PC-9 (cell line): ENCODE data around the gene DHX58. TPM values are rescaled to one million over a fixed set of nuclear protein-coding genes. Genes with fewer than 3 reads are reported as not detected.

ENCODE experiments used
- BruUV-seq: library from RNA; stranded (reverse); fragments of 400-500 nt; replicated peaks from 2 replicates; lab custom pipeline; 2021; lab: Mats Ljungman, UMichigan
- CTCF ChIA-PET: fragments of 300-600 bp; sonication (Branson Sonifier 250); formaldehyde crosslinking; loops from one replicate; lab custom pipeline; 2022; ENCODE audit warnings: antibody characterized with exemption; lab: Charles Lee
- POLR2A ChIA-PET: fragments of 300-600 bp; sonication (Branson Sonifier 250); formaldehyde crosslinking; loops from one replicate; lab custom pipeline; 2022; ENCODE audit warnings: antibody characterized with exemption; ENCODE audit not compliant: unreplicated experiment; lab: Charles Lee
- DNase-seq, 2 experiments: peaks; one replicate each; pipeline versions ENCODE4 v3.0.0 to v3.0.0-alpha.2; 2015 to 2022; ENCODE audit warnings: mixed read lengths in 1 of 2
- H2AFZ ChIP-seq: fragments of 200-600 bp; sonication (generic); 2 replicates; pipeline ENCODE4 v1.8.1; 2017; ENCODE audit warnings: antibody characterized with exemption
- H3F3A ChIP-seq: fragments of 200-600 bp; sonication (generic); 2 replicates; pipeline ENCODE4 v1.8.1; 2017; ENCODE audit warnings: antibody characterized with exemption, mild to moderate bottlenecking, low read depth; ENCODE audit not compliant: insufficient read depth
- H3K27ac ChIP-seq: fragments of 200-600 bp; sonication (generic); 2 replicates; pipeline ENCODE4 v1.6.1; 2016; ENCODE audit warnings: mixed run types
- H3K27me3 ChIP-seq: fragments of 200-600 bp; sonication (generic); 2 replicates; pipeline ENCODE4 v1.6.1; 2016; ENCODE audit warnings: low read depth, mixed run types; ENCODE audit not compliant: insufficient read depth
- H3K36me3 ChIP-seq: fragments of 200-600 bp; sonication (generic); 2 replicates; pipeline ENCODE4 v1.6.1; 2016; ENCODE audit warnings: low read depth, mixed run types
- H3K4me1 ChIP-seq: fragments of 200-600 bp; sonication (generic); replicated peaks from 2 replicates; pipeline ENCODE4 v1.6.1; 2016; ENCODE audit warnings: mixed run types; ENCODE audit not compliant: insufficient read depth
- H3K4me2 ChIP-seq: fragments of 200-600 bp; sonication (generic); 2 replicates; pipeline ENCODE4 v1.6.1; 2017; ENCODE audit warnings: mixed run types
- H3K4me3 ChIP-seq: fragments of 200-600 bp; sonication (generic); 2 replicates; pipeline ENCODE4 v1.6.1; 2016; ENCODE audit warnings: mixed run types
- H3K79me2 ChIP-seq: fragments of 200-600 bp; sonication (generic); 2 replicates; pipeline ENCODE4 v1.6.1; 2017; ENCODE audit warnings: low read depth, mixed run types
- H3K9me2 ChIP-seq: fragments of 200-600 bp; sonication (generic); 2 replicates; pipeline ENCODE4 v1.8.1; 2017; ENCODE audit warnings: mild to moderate bottlenecking; ENCODE audit not compliant: insufficient read depth
- H3K9me3 ChIP-seq: fragments of 200-600 bp; sonication (generic); 2 replicates; pipeline ENCODE4 v1.8.1; 2016; ENCODE audit warnings: low read depth; ENCODE audit not compliant: insufficient read depth
- H4K20me1 ChIP-seq: fragments of 200-600 bp; sonication (generic); 2 replicates; pipeline ENCODE4 v1.8.1; 2017; ENCODE audit not compliant: insufficient read depth
- EZH2 ChIP-seq: fragments of 200-600 bp; sonication (generic); IDR thresholded peaks from 2 replicates; pipeline ENCODE4 v1.8.0; 2017; ENCODE audit warnings: antibody characterized with exemption, low read depth
- intact Hi-C: fragments of 100-400 bp; cut with micrococcal nuclease; formaldehyde crosslinking; loops from one replicate; pipeline ENCODE4 v1.10.0; 2022; ENCODE audit not compliant: unreplicated experiment
- total RNA-seq: library from RNA; stranded (reverse); gene quantifications from 2 replicates; pipeline ENCODE4 v1.2.3, GENCODE V29; 2021
- TF ChIP-seq, protein P1 (sequence below): fragments of 200-600 bp; sonication (generic); conservative IDR thresholded peaks from 2 replicates; pipeline ENCODE4 v1.6.1; 2017; ENCODE audit warnings: mixed run types, antibody characterized with exemption, mild to moderate bottlenecking, moderate library complexity

DHX58 gene
- total RNA-seq, 1 experiment from 2014 or later: 17.9 TPM

DNA sequence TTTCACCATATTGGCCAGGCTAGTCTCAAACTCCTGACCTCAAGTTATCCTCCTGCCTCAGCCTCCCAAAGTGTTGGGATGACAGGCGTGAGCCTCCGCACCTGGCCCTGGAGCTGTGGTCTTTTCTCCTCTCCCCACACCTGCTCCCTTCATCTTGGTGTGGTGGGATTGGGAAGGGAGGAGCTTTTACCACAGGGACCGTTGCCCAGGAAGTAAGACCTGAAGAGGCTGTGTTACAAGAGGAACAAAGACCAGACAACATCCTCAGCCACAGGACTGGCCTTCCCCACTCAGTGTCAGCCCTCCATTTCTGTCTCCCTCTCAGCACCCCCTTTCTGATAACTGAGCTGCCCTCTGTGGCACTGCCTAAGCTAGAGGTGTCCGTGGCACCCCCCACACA is 52.7 kb downstream of the DHX58 start:
- Histone ChIP-seq H3K27me3 (0 out of 2 replicates have a peak, but pooled peaks cover 6% of the 10 kb centered on the region), H3K4me2 (no peak overlapping the region), H3K9me3 (no peaks in the 10 kb centered on the region), H3K4me1 (no peaks in the 10 kb centered on the region), H3K27ac (no peak overlapping the region), H2AFZ (no peak overlapping the region), H3F3A (no peaks in the 10 kb centered on the region), H4K20me1 (no peaks in the 10 kb centered on the region), H3K36me3 (no peaks in the 10 kb centered on the region), H3K4me3 (no peak overlapping the region), H3K9me2 (no peaks in the 10 kb centered on the region), H3K79me2 (no peaks in the 10 kb centered on the region)
- DNase-seq: no peak
- POLR2A ChIA-PET: no interaction called here
- CTCF ChIA-PET: no interaction called here
- no peak for TF ChIP-seq EZH2
- TF ChIP-seq, protein P1, sequence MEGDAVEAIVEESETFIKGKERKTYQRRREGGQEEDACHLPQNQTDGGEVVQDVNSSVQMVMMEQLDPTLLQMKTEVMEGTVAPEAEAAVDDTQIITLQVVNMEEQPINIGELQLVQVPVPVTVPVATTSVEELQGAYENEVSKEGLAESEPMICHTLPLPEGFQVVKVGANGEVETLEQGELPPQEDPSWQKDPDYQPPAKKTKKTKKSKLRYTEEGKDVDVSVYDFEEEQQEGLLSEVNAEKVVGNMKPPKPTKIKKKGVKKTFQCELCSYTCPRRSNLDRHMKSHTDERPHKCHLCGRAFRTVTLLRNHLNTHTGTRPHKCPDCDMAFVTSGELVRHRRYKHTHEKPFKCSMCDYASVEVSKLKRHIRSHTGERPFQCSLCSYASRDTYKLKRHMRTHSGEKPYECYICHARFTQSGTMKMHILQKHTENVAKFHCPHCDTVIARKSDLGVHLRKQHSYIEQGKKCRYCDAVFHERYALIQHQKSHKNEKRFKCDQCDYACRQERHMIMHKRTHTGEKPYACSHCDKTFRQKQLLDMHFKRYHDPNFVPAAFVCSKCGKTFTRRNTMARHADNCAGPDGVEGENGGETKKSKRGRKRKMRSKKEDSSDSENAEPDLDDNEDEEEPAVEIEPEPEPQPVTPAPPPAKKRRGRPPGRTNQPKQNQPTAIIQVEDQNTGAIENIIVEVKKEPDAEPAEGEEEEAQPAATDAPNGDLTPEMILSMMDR: no peak
- BruUV-seq: no TSS peak
- intact Hi-C loops: no loop called here

DNA sequence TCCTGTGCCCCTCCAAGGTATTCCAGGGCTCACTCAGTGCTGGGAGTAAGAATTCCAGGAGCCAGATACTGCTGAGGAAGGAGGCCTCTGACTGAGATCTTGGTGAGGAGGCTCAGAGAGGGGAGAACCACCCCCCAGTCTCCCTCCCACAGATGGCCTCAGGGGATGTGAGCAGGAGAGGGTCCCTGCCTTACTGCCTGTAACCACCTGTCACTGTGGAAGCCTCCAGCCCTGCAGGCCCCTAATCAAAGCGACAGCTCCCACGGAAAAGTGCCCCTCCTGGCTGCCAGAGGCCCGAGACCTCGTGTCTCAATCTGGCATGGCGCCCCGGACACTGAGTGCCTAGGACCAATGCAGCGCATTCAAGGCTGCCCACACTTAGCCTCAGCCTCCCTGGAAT is 54.5 kb downstream of the DHX58 start:
- Histone ChIP-seq H3K4me2 (no peak overlapping the region), H3K9me2 (no peaks in the 10 kb centered on the region), H3K36me3 (no peaks in the 10 kb centered on the region), H3F3A (no peaks in the 10 kb centered on the region), H3K9me3 (no peaks in the 10 kb centered on the region), H2AFZ (no peak overlapping the region), H3K79me2 (no peaks in the 10 kb centered on the region), H3K4me3 (no peak overlapping the region), H4K20me1 (no peaks in the 10 kb centered on the region), H3K27ac (no peak overlapping the region), H3K27me3 (peaks cover 20% of the 10 kb centered on the region; the same call in 1 of the 2 replicates), H3K4me1 (no peaks in the 10 kb centered on the region)
- intact Hi-C loops: no loop called here
- TF ChIP-seq, protein P1: no peak
- TF ChIP-seq EZH2: no peak
- ChIA-PET POLR2A (no interaction called here), CTCF (no interaction called here)
- no peak for DNase-seq
- BruUV-seq: no TSS peak

DNA sequence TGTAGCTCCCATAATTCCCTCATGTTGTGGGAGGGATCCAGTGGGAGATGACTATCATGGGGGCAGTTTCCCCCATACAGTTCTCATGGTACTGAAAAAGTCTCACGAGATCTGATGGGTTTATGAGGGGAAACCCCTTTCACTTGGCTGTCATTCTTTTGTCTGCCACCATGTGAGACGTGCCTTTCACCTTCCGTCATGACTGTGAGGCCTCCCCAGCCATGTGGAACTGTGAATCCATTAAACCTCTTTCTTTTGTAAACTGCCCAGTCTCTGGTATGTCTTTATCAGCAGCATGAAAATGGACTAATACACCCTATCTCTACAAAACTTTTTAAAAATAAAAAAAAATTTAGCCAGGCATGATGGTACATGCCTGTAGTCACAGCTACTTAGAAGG is 55.9 kb downstream of the DHX58 start:
- ChIA-PET POLR2A (no interaction called here), CTCF (no interaction called here)
- no peak overlapping the region for H3K4me2 ChIP-seq
- H3K27me3 ChIP-seq: peaks cover 27% of the 10 kb centered on the region; the same call in 1 of the 2 replicates
- H3K36me3 ChIP-seq: no peaks in the 10 kb centered on the region
- no peaks in the 10 kb centered on the region for H3K9me3 ChIP-seq
- no TSS peak for BruUV-seq
- intact Hi-C loops: no loop called here
- DNase-seq: no peak
- no peak overlapping the region for H3K27ac ChIP-seq
- H4K20me1 ChIP-seq: no peaks in the 10 kb centered on the region
- H3K4me1 ChIP-seq: no peaks in the 10 kb centered on the region
- H3K79me2 ChIP-seq: no peaks in the 10 kb centered on the region
- H3K9me2 ChIP-seq: no peaks in the 10 kb centered on the region
- H2AFZ ChIP-seq: no peak overlapping the region
- no peaks in the 10 kb centered on the region for H3F3A ChIP-seq
- no peak for TF ChIP-seq EZH2
- H3K4me3 ChIP-seq: no peak overlapping the region

DNA sequence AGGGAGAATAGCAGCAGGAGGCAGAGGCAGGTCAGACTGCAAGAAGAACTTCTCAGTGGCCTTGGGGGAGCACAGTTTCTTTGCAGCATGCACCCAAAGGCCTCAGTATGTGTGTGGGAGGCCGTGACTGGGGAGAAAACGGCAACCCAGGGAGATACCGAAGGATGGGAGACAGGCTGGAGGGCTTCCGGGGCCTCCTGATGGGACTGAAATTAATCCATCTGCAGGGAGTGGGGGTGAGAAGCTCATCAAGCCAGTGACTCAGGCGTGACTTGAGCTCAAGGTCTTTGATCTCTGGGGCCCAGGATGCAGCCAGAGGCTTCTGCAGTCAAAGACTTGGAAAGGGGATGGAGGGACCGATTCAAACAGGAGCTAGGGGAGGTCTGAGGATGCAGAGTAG is 57.0 kb downstream of the DHX58 start:
- DNase-seq: no peak
- Histone ChIP-seq H3K4me1 (0 out of 2 replicates have a peak, but pooled peaks cover 3% of the 10 kb centered on the region), H3K27me3 (peaks cover 27% of the 10 kb centered on the region; the same call in 1 of the 2 replicates), H3K4me2 (no peak overlapping the region), H3K4me3 (no peak overlapping the region), H3K79me2 (no peaks in the 10 kb centered on the region), H3K9me2 (no peaks in the 10 kb centered on the region), H3K36me3 (no peaks in the 10 kb centered on the region), H3K27ac (no peak overlapping the region), H3F3A (no peaks in the 10 kb centered on the region), H4K20me1 (no peaks in the 10 kb centered on the region), H2AFZ (no peak overlapping the region), H3K9me3 (no peaks in the 10 kb centered on the region)
- intact Hi-C loops: no loop called here
- TF ChIP-seq EZH2: no peak
- TF ChIP-seq, protein P1: no peak
- BruUV-seq: no TSS peak
- CTCF ChIA-PET: no interaction called here
- POLR2A ChIA-PET: no interaction called here
